K562 (cell line): ENCODE results near the gene PREP.

Source experiments
- COPS2 ChIP-seq: fragments of 450-650 bp; conservative IDR thresholded peaks from 2 replicates; pipeline ENCODE4 v1.6.1; 2016; ENCODE audit warnings: mild to moderate bottlenecking, moderate library complexity
- EP300 ChIP-seq: IDR thresholded peaks from 2 replicates; pipeline ENCODE4 v1.6.1; 2012; ENCODE audit warnings: low read length, improper control_type of control experiment
- HDAC6 ChIP-seq: IDR thresholded peaks from 2 replicates; pipeline ENCODE4 v1.6.1; 2012; ENCODE audit warnings: low read depth, mild to moderate bottlenecking, control low read depth, inconsistent platforms, low read length, moderate library complexity
- KDM1A ChIP-seq, 2 experiments: fragments of 450-650 bp; IDR thresholded peaks; 2 replicates each; pipeline ENCODE4 v1.6.1; 2016; ENCODE audit warnings: mild to moderate bottlenecking in 2 of 2
- NFIC ChIP-seq: fragments of 450-650 bp; IDR thresholded peaks from 2 replicates; pipeline ENCODE4 v1.6.1; 2017; ENCODE audit warnings: mild to moderate bottlenecking, inconsistent platforms
- NFRKB ChIP-seq: fragments of 450-650 bp; IDR thresholded peaks from 2 replicates; pipeline ENCODE4 v1.6.1; 2016; ENCODE audit warnings: low read depth
- PCBP1 ChIP-seq: fragments of 200-400 bp; formaldehyde crosslinking; IDR thresholded peaks from 2 replicates; pipeline ENCODE4 v1.6.1; 2018; ENCODE audit warnings: mild to moderate bottlenecking, low read depth, low read length; ENCODE audit not compliant: poor library complexity, severe bottlenecking
- ZC3H4 ChIP-seq: sonication (generic); formaldehyde crosslinking; IDR thresholded peaks from 2 replicates; pipeline ENCODE4 v1.9.0; 2021; ENCODE audit warnings: missing genetic modification reagents, borderline replicate concordance
- ZNF354B ChIP-seq: fragments of 250-450 bp; sonication (Bioruptor Pico); IDR thresholded peaks from 2 replicates; pipeline ENCODE4 v1.4.0; 2020
- ZNF431 ChIP-seq: sonication (generic); formaldehyde crosslinking; IDR thresholded peaks from 2 replicates; pipeline ENCODE4 v1.8.0; 2022; ENCODE audit warnings: mild to moderate bottlenecking, missing genetic modification reagents
- TF ChIP-seq, protein P1 (sequence below): fragments of 250-450 bp; sonication (Bioruptor Pico); IDR thresholded peaks from 2 replicates; pipeline ENCODE4 v1.4.0; 2020; ENCODE audit warnings: mild to moderate bottlenecking, moderate library complexity
- TF ChIP-seq, protein P2 (sequence below), 3 experiments: IDR thresholded peaks in 2 of 3; conservative IDR thresholded peaks in 1 of 3; 2 replicates each; pipeline ENCODE4 v1.5.1; 2011 to 2012; ENCODE audit warnings: low read length in 3 of 3, mild to moderate bottlenecking in 3 of 3, control low read depth in 2 of 3, improper control_type of control experiment in 1 of 3, inconsistent platforms in 1 of 3, low read depth in 1 of 3, mixed read lengths in 1 of 3, moderate library complexity in 1 of 3; ENCODE audit not compliant: insufficient read depth in 2 of 3

DNA sequence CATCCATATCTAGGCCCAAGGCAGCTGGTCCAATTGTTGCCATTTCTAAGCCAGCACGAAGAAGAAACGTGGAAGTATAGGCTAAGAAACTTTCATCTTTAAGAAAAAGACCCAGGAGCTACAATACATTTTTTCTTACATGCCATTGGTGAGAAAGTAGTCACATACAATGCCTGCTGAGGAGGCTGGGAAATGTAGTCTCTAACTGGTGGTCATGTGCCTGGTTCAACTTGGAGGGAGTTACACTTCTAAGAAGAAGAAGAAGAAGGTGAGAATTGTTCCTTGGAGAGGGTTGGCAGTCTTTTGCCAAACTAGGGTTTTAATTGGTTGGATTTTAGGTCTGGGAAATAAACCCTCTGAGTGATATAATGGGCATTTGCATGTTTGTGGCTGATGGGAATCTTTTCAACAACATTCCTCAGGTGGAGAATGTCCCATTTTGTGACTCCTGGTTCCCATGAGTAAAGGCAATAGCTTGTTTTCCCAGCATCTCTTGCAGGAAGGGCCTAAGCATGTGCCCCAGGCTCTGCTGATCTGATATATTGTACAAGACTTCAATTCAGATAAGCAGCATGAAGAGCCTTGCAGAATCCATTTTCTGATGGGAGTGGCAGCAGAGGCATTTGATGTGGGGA, 47.0 kb upstream of the PREP start:
- TF ChIP-seq ZNF354B (CRISPR knock-in tag) (no peak), NFIC (no peak), EP300 (no peak), PCBP1 (no peak), KDM1A (IDR thresholded peaks at IDR 0.05) (no peak), HDAC6 (no peak), NFRKB (no peak), ZC3H4 (CRISPR knock-in tag) (no peak), ZNF431 (CRISPR knock-in tag) (no peak), COPS2 (no peak)
- TF ChIP-seq, protein P1, sequence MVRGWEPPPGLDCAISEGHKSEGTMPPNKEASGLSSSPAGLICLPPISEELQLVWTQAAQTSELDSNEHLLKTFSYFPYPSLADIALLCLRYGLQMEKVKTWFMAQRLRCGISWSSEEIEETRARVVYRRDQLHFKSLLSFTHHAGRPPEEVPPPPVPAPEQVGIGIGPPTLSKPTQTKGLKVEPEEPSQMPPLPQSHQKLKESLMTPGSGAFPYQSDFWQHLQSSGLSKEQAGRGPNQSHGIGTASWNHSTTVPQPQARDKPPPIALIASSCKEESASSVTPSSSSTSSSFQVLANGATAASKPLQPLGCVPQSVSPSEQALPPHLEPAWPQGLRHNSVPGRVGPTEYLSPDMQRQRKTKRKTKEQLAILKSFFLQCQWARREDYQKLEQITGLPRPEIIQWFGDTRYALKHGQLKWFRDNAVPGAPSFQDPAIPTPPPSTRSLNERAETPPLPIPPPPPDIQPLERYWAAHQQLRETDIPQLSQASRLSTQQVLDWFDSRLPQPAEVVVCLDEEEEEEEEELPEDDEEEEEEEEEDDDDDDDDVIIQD, result no peak
- TF ChIP-seq, protein P2, sequence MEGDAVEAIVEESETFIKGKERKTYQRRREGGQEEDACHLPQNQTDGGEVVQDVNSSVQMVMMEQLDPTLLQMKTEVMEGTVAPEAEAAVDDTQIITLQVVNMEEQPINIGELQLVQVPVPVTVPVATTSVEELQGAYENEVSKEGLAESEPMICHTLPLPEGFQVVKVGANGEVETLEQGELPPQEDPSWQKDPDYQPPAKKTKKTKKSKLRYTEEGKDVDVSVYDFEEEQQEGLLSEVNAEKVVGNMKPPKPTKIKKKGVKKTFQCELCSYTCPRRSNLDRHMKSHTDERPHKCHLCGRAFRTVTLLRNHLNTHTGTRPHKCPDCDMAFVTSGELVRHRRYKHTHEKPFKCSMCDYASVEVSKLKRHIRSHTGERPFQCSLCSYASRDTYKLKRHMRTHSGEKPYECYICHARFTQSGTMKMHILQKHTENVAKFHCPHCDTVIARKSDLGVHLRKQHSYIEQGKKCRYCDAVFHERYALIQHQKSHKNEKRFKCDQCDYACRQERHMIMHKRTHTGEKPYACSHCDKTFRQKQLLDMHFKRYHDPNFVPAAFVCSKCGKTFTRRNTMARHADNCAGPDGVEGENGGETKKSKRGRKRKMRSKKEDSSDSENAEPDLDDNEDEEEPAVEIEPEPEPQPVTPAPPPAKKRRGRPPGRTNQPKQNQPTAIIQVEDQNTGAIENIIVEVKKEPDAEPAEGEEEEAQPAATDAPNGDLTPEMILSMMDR (IDR thresholded peaks at IDR 0.05 in 2 of 3, conservative IDR thresholded peaks at IDR 0.05 in 1 of 3; ENCODE audit: insufficient read depth in 2 of 3, low read depth in 1 of 3, low read length in 3 of 3), result no peak
